NCI-H748 treated with DMSO at 0.1 percent for 48 hours (cell line): ENCODE data around the gene PHETA1.
A peak's percentile ranks its signal among the peaks of the same experiment; 100 is the strongest.
"Not testable (repeated sequence)": the region's sequence is repeated elsewhere in the genome, so short reads cannot be mapped to it uniquely, and the experiment has no call there.

Experiments used
- DNase-seq: peaks from one replicate; lab custom pipeline; 2025; lab: John Stamatoyannopoulos, UW

PHETA1 gene

GRCh38 chr12:111405149-111405858 lies 36.4 kb upstream of the PHETA1 start:
- DNase-seq: peak; percentile 91

GRCh38 chr12:111404362-111405148 lies 35.7 kb upstream of the PHETA1 start:
- no peak for DNase-seq

GRCh38 chr12:111402490-111402824 lies 33.6 kb upstream of the PHETA1 start:
- DNase-seq: not testable (repeated sequence)

GRCh38 chr12:111401167-111401605 lies 32.3 kb upstream of the PHETA1 start:
- DNase-seq: no peak

- not testable (repeated sequence) for DNase-seq
These were observed 31.0 kb upstream of the PHETA1 start for GRCh38 chr12:111399741-111400404.

GRCh38 chr12:111398530-111398929 lies 29.6 kb upstream of the PHETA1 start:
- no peak for DNase-seq

GRCh38 chr12:111396726-111397445 lies 28.0 kb upstream of the PHETA1 start:
- DNase-seq: peak; percentile 24

GRCh38 chr12:111396271-111396670 lies 27.4 kb upstream of the PHETA1 start:
- not testable (repeated sequence) for DNase-seq

- DNase-seq: no peak
These were observed 26.7 kb upstream of the PHETA1 start for GRCh38 chr12:111395336-111396187.

GRCh38 chr12:111394480-111394879 lies 25.6 kb upstream of the PHETA1 start:
- DNase-seq: no peak

- no peak for DNase-seq
These were observed 24.9 kb upstream of the PHETA1 start for GRCh38 chr12:111393700-111394300.

GRCh38 chr12:111390910-111391309 lies 22.0 kb upstream of the PHETA1 start:
- DNase-seq: no peak

GRCh38 chr12:111389635-111390034 lies 20.7 kb upstream of the PHETA1 start:
- no peak for DNase-seq

GRCh38 chr12:111387747-111388323 lies 18.9 kb upstream of the PHETA1 start:
- no peak for DNase-seq

GRCh38 chr12:111386885-111387284 lies 18.0 kb upstream of the PHETA1 start:
- DNase-seq: no peak

- DNase-seq: no peak
These were observed 15.7 kb upstream of the PHETA1 start for GRCh38 chr12:111384596-111384995.

GRCh38 chr12:111379942-111380554 lies 11.2 kb upstream of the PHETA1 start:
- DNase-seq: no peak

- DNase-seq: no peak
These were observed 8.5 kb upstream of the PHETA1 start for GRCh38 chr12:111377440-111377839.

GRCh38 chr12:111373231-111373630 lies 4.3 kb upstream of the PHETA1 start:
- DNase-seq: not testable (repeated sequence)
